Mesenchymal stem cell (in vitro differentiated cells and primary cell): Measurements from ENCODE around the gene CCDC88B.
A peak's percentile ranks its signal among the peaks of the same experiment; 100 is the strongest.

Experiments
- DNase-seq: peaks from one replicate; pipeline ENCODE4 v3.0.0-alpha.2; 2013
- H2AFZ ChIP-seq: one replicate; pipeline ENCODE4 v1.6.1; 2013; ENCODE audit warnings: low read depth, mild to moderate bottlenecking, control low read depth, inconsistent platforms, low read length, moderate library complexity
- H2AK5ac ChIP-seq: 2 replicates; pipeline ENCODE4 v1.6.1; 2013; ENCODE audit warnings: low read length, moderate library complexity, mild to moderate bottlenecking, inconsistent platforms; ENCODE audit not compliant: severe bottlenecking
- H2BK120ac ChIP-seq: one replicate; pipeline ENCODE4 v1.6.1; 2013; ENCODE audit warnings: low read depth, mild to moderate bottlenecking, inconsistent platforms, low read length, moderate library complexity
- H2BK12ac ChIP-seq, 2 experiments: one replicate each; pipeline ENCODE4 v1.6.1; 2013; ENCODE audit warnings: inconsistent platforms in 2 of 2, low read length in 2 of 2, mild to moderate bottlenecking in 2 of 2, moderate library complexity in 2 of 2, control low read depth in 1 of 2
- H2BK15ac ChIP-seq: one replicate; pipeline ENCODE4 v1.6.1; 2013; ENCODE audit warnings: mild to moderate bottlenecking, low read depth, inconsistent platforms; ENCODE audit not compliant: poor library complexity, severe bottlenecking
- H2BK5ac ChIP-seq: 2 replicates; pipeline ENCODE4 v1.6.1; 2013; ENCODE audit warnings: low read depth, mild to moderate bottlenecking, low read length, control low read depth, inconsistent platforms; ENCODE audit not compliant: poor library complexity, severe bottlenecking
- H3K14ac ChIP-seq, 2 experiments: one replicate each; pipeline ENCODE4 v1.6.1; 2013; ENCODE audit warnings: inconsistent platforms in 2 of 2, low read length in 2 of 2, control low read depth in 1 of 2, mild to moderate bottlenecking in 1 of 2, moderate library complexity in 1 of 2
- H3K18ac ChIP-seq, 2 experiments: one replicate each; pipeline ENCODE4 v1.6.1; 2013; ENCODE audit warnings: inconsistent platforms in 2 of 2, low read length in 2 of 2, control low read depth in 1 of 2, low read depth in 1 of 2, mild to moderate bottlenecking in 1 of 2
- H3K23ac ChIP-seq, 2 experiments: one replicate each; pipeline ENCODE4 v1.6.1; 2013; ENCODE audit warnings: inconsistent platforms in 2 of 2, low read length in 2 of 2, mild to moderate bottlenecking in 2 of 2, moderate library complexity in 2 of 2, control low read depth in 1 of 2
- H3K27ac ChIP-seq: 2 replicates; pipeline ENCODE4 v1.5.1; 2013; ENCODE audit warnings: mild to moderate bottlenecking, moderate library complexity, low read length, control low read depth, inconsistent platforms; ENCODE audit not compliant: poor library complexity, severe bottlenecking
- H3K27me3 ChIP-seq, 2 experiments: 2 replicates each; pipeline versions ENCODE4 v1.6.1 to v1.7.0; 2013; ENCODE audit warnings: low read length in 2 of 2, mild to moderate bottlenecking in 2 of 2, moderate library complexity in 2 of 2, control low read depth in 1 of 2, inconsistent platforms in 1 of 2; ENCODE audit not compliant: control insufficient read depth in 1 of 2, insufficient read depth in 1 of 2
- H3K36me3 ChIP-seq, 2 experiments: 2 replicates each; pipeline versions ENCODE4 v1.6.1 to v1.7.0; 2013; ENCODE audit warnings: low read length in 2 of 2, control low read depth in 1 of 2, inconsistent platforms in 1 of 2, low read depth in 1 of 2, mild to moderate bottlenecking in 1 of 2; ENCODE audit not compliant: insufficient read depth in 2 of 2, control insufficient read depth in 1 of 2
- H3K4ac ChIP-seq, 2 experiments: one replicate each; pipeline ENCODE4 v1.6.1; 2013; ENCODE audit warnings: inconsistent platforms in 2 of 2, low read length in 2 of 2, mild to moderate bottlenecking in 2 of 2, moderate library complexity in 2 of 2, control low read depth in 1 of 2, low read depth in 1 of 2
- H3K4me1 ChIP-seq: 2 replicates; pipeline ENCODE4 v1.6.1; 2013; ENCODE audit warnings: low read depth, low read length, control low read depth; ENCODE audit not compliant: control insufficient read depth, insufficient read depth
- H3K4me2 ChIP-seq: 2 replicates; pipeline ENCODE4 v1.6.1; 2013; ENCODE audit warnings: low read length, mild to moderate bottlenecking, inconsistent platforms; ENCODE audit not compliant: poor library complexity, severe bottlenecking
- H3K4me3 ChIP-seq, 2 experiments: 2 replicates each; pipeline versions ENCODE4 v1.5.1 to v1.7.0; 2013; ENCODE audit warnings: low read length in 2 of 2, mild to moderate bottlenecking in 2 of 2, control low read depth in 1 of 2, low read depth in 1 of 2; ENCODE audit not compliant: insufficient read depth in 1 of 2
- H3K79me1 ChIP-seq: replicated peaks from 2 replicates; pipeline ENCODE4 v1.6.1; 2013; ENCODE audit warnings: mild to moderate bottlenecking, control low read depth, low read length, inconsistent platforms; ENCODE audit not compliant: poor library complexity, severe bottlenecking
- H3K9ac ChIP-seq: 2 replicates; pipeline ENCODE4 v1.7.0; 2013; ENCODE audit warnings: mild to moderate bottlenecking, low read length, moderate library complexity
- H3K9me3 ChIP-seq: 2 replicates; pipeline ENCODE4 v1.7.0; 2013; ENCODE audit warnings: mild to moderate bottlenecking, low read length; ENCODE audit not compliant: control insufficient read depth
- H4K8ac ChIP-seq: one replicate; pipeline ENCODE4 v1.6.1; 2013; ENCODE audit warnings: inconsistent platforms, mild to moderate bottlenecking, low read length, moderate library complexity
- H4K91ac ChIP-seq: one replicate; pipeline ENCODE4 v1.6.1; 2013; ENCODE audit warnings: mild to moderate bottlenecking, low read length, inconsistent platforms
- WGBS: methylation state at CpG from one replicate; pipeline ENCODE4 v1.1.7; 2013; ENCODE audit warnings: mixed read lengths; 5-methylcytosine and 5-hydroxymethylcytosine counted together

CCDC88B gene

DNA sequence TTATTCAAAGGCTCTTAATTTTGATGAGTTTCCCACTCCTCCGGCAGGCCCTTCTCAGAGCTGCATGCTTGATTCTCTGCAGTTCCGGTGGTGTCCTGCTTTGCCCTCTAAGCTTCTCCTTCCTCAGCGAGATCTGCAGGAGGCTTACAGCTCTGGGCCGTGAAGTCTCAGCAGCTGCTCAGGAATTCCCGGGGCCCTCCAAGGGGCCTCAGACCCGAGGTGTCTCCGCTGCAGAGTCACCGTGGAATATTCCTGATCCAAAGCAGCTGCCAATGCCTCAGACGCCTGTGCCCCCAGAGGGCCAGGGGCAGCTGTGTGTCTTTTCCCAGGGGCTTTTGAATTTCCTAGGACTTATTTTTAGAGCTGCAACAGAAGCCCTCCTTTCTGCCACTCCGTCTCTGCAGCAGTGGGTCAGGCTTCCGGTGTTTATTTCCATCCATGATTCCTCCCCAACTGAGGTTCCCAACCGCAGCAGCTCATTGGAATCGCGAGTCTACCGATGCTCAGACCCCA is 56.1 kb downstream of the CCDC88B start:
- Histone ChIP-seq H3K9ac (no peak overlapping the region), H2AFZ (peak overlapping the region; percentile 16), H3K18ac (peak overlapping the region; percentile 30 to 63), H3K4me1 (peaks cover 15% of the 10 kb centered on the region), H2BK12ac (no peak overlapping the region), H3K14ac (no peak overlapping the region), H2BK5ac (no peak overlapping the region), H3K4me2 (peak overlapping the region; percentile 55), H3K27me3 (peaks cover 5 to 40% of the 10 kb centered on the region in 2 experiments), H3K4me3 (no peak overlapping the region), H4K8ac (peak overlapping the region; percentile 84), H3K23ac (no peak overlapping the region), H3K4ac (no peak overlapping the region), H2BK120ac (no peak overlapping the region), H2BK15ac (peak overlapping the region; percentile 13), H3K27ac (peak overlapping the region; percentile 64), H4K91ac (no peak overlapping the region), H3K79me1 (no peaks in the 10 kb centered on the region), H3K9me3 (no peaks in the 10 kb centered on the region), H3K36me3 (no peaks in the 10 kb centered on the region), H2AK5ac (no peak overlapping the region)
- WGBS: 12% methylated on average over 14 of the region's 15 CpGs
- DNase-seq: peak; percentile 74

DNA sequence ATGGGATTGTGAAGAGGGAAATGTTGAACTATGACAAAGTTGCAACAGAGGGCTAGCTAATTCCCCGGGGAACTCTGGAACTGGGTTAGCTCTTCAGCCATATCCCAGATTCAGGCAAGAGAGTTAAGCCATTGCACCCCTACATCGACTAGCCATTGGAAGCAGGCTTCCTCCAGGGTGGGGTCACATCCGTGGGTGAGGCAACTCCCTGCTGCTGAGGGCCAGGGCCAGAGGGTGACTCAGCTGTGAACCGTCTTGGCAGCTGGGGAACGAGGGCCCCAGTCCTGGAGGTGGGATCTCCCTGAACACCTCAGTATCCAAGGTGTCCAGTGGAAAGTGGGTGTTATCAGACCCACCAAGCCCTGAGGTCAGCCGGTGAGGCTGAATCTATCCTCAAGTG is 60.1 kb downstream of the CCDC88B start:
- Histone ChIP-seq H2BK5ac (no peak overlapping the region), H3K18ac (no peak overlapping the region), H3K4me1 (peaks cover 15% of the 10 kb centered on the region), H2BK120ac (no peak overlapping the region), H3K4me3 (no peak overlapping the region), H2AK5ac (no peak overlapping the region), H4K8ac (no peak overlapping the region), H2BK15ac (no peak overlapping the region), H3K4me2 (no peak overlapping the region), H3K23ac (no peak overlapping the region), H3K4ac (no peak overlapping the region), H3K79me1 (no peaks in the 10 kb centered on the region), H3K9ac (no peak overlapping the region), H3K36me3 (no peaks in the 10 kb centered on the region), H3K27me3 (peaks cover 9 to 34% of the 10 kb centered on the region in 2 experiments), H3K27ac (no peak overlapping the region), H2BK12ac (no peak overlapping the region), H2AFZ (no peak overlapping the region), H3K14ac (peak overlapping the region in 1 of 2 experiments; percentile 23), H4K91ac (peak overlapping the region; percentile 57), H3K9me3 (no peaks in the 10 kb centered on the region)
- 65% methylated on average over 6 of the region's 6 CpGs for WGBS
- no peak for DNase-seq

DNA sequence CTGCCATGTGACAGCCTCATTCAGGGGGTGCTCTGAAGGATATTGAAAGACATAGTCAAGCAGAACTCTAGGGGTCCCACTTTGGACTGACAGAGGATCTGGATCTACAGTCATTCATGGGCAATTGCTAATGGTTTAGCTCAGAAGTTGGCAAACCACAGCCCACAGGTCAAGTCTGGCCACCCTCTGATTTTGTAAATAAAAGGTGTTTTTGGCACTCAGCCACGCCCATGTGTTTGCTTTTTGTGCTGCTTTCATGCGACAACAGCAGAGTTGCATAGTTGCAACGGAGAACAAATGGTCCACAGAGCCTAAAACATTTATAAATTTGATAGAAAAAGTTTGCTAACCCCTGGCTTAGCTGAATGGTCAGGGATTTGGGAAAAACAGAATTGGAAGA is 60.7 kb downstream of the CCDC88B start:
- H3K27me3 ChIP-seq: peaks cover 9 to 29% of the 10 kb centered on the region in 2 experiments
- H2BK120ac ChIP-seq: no peak overlapping the region
- H3K14ac ChIP-seq: no peak overlapping the region
- H3K23ac ChIP-seq: no peak overlapping the region
- H3K18ac ChIP-seq: no peak overlapping the region
- H3K4me1 ChIP-seq: peaks cover 15% of the 10 kb centered on the region
- H3K4me2 ChIP-seq: no peak overlapping the region
- no peak overlapping the region for H3K4me3 ChIP-seq
- H2AFZ ChIP-seq: no peak overlapping the region
- no peak overlapping the region for H4K91ac ChIP-seq
- H4K8ac ChIP-seq: no peak overlapping the region
- no peak for DNase-seq
- H3K9ac ChIP-seq: no peak overlapping the region
- H3K36me3 ChIP-seq: no peaks in the 10 kb centered on the region
- H2BK12ac ChIP-seq: no peak overlapping the region
- H3K4ac ChIP-seq: no peak overlapping the region
- no peak overlapping the region for H2BK15ac ChIP-seq
- 74% methylated on average over 3 of the region's 3 CpGs for whole genome bisulfite sequencing
- no peak overlapping the region for H3K27ac ChIP-seq
- H2AK5ac ChIP-seq: no peak overlapping the region
- no peaks in the 10 kb centered on the region for H3K79me1 ChIP-seq
- no peaks in the 10 kb centered on the region for H3K9me3 ChIP-seq
- no peak overlapping the region for H2BK5ac ChIP-seq

DNA sequence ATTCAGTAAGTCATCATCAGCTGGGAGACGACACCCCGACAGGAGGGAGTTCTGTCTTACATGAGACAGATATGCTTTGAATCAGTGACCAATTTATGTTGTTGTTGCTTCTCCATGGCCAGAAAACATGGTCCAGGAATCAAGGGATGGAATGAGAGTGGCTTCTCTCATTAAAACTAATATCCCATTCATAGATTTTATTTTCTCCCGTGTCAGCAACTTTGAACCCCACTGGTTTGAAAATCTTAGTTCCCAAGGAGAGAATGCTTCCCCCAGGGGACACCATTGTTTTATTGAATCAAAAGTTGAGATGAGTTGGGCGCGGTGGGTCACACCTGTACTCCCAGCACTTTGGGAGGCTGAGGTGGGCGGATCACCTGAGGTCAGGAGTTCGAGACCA is 61.8 kb downstream of the CCDC88B start:
- Histone ChIP-seq H3K23ac (no peak overlapping the region), H2BK5ac (no peak overlapping the region), H2BK120ac (no peak overlapping the region), H3K27ac (no peak overlapping the region), H2AK5ac (no peak overlapping the region), H3K4me3 (no peak overlapping the region), H2AFZ (no peak overlapping the region), H2BK12ac (no peak overlapping the region), H3K9ac (no peak overlapping the region), H2BK15ac (no peak overlapping the region), H3K14ac (no peak overlapping the region), H3K27me3 (peaks cover 9 to 18% of the 10 kb centered on the region in 2 experiments), H3K18ac (no peak overlapping the region), H3K4ac (no peak overlapping the region), H4K91ac (no peak overlapping the region), H3K36me3 (no peaks in the 10 kb centered on the region), H3K79me1 (no peaks in the 10 kb centered on the region), H3K4me2 (no peak overlapping the region), H3K4me1 (peaks cover 16% of the 10 kb centered on the region), H3K9me3 (no peaks in the 10 kb centered on the region), H4K8ac (no peak overlapping the region)
- no peak for DNase-seq
- 93% methylated on average over 7 of the region's 7 CpGs for WGBS
